Activated T-helper 2 cell treated with anti-CD3 and anti-CD28 coated beads, Interferon-gamma antibody, Interleukin-2, Interleukin-4, amounts not matched to agents 10 μg/mL and 5 μg/mL and 100 μg/mL, durations not matched to agents 14 hours and 24 hours and 36 hours (primary cell): ENCODE results near the gene YTHDF1. TPM values are rescaled to one million over a fixed set of nuclear protein-coding genes. Genes with fewer than 3 reads are reported as not detected.

ENCODE experiments used
- DNase-seq: peaks from one replicate; pipeline ENCODE4 v3.0.0; 2021; ENCODE audit warnings: low spot score
- H3K27ac Mint-ChIP-seq: one replicate; pipeline ENCODE4 v1.8.0; 2021; ENCODE audit warnings: mixed read lengths
- H3K27me3 Mint-ChIP-seq: one replicate; pipeline ENCODE4 v1.8.0; 2021; ENCODE audit warnings: low read depth, mixed read lengths
- H3K36me3 Mint-ChIP-seq: one replicate; pipeline ENCODE4 v1.8.0; 2021; ENCODE audit warnings: low read depth, mixed read lengths
- H3K4me1 Mint-ChIP-seq: one replicate; pipeline ENCODE4 v1.8.0; 2021; ENCODE audit warnings: low read depth, mixed read lengths
- H3K4me3 Mint-ChIP-seq: one replicate; pipeline ENCODE4 v1.8.0; 2021; ENCODE audit warnings: low read depth, mild to moderate bottlenecking, moderate library complexity, mixed read lengths
- H3K9me3 Mint-ChIP-seq: one replicate; pipeline ENCODE4 v1.8.0; 2021; ENCODE audit warnings: mixed read lengths
- intact Hi-C: fragments of 100-400 bp; cut with micrococcal nuclease; formaldehyde crosslinking; loops from one replicate; pipeline ENCODE4 v1.15.1; 2023
- total RNA-seq: library from RNA; stranded (reverse); gene quantifications from 2 replicates; pipeline ENCODE4 v1.2.3, GENCODE V29; 2022

YTHDF1 gene
- total RNA-seq, 1 donor from 2014 or later, result 44.7 TPM

GRCh38 chr20:63152322-63153253, 63.3 kb downstream of the YTHDF1 start:
- peaks cover 10% of the 10 kb centered on the region for H3K9me3 Mint-ChIP-seq
- DNase-seq, result no peak
- intact Hi-C loops, result no loop called here
- H3K4me1 Mint-ChIP-seq, result no peaks in the 10 kb centered on the region
- no peak overlapping the region for H3K4me3 Mint-ChIP-seq
- no peak overlapping the region for H3K27ac Mint-ChIP-seq
- H3K27me3 Mint-ChIP-seq, result no peaks in the 10 kb centered on the region
- no peaks in the 10 kb centered on the region for H3K36me3 Mint-ChIP-seq

- Mint-ChIP-seq H3K27me3 (peaks cover 1% of the 10 kb centered on the region), H3K4me3 (no peak overlapping the region), H3K36me3 (no peaks in the 10 kb centered on the region)
These were observed 64.2 kb downstream of the YTHDF1 start for GRCh38 chr20:63151554-63152321.

GRCh38 chr20:63150911-63151531, 64.9 kb downstream of the YTHDF1 start:
- Mint-ChIP-seq H3K36me3 (no peaks in the 10 kb centered on the region), H3K27ac (no peak overlapping the region), H3K27me3 (peaks cover 3% of the 10 kb centered on the region), H3K4me3 (no peak overlapping the region), H3K9me3 (peaks cover 15% of the 10 kb centered on the region), H3K4me1 (no peaks in the 10 kb centered on the region)
- intact Hi-C loops, result no loop called here
- no peak for DNase-seq

More at GRCh38 chr20:63151554-63152321, 64.2 kb downstream of the YTHDF1 start:
- DNase-seq, result no peak
- no peak overlapping the region for H3K27ac Mint-ChIP-seq
- H3K9me3 Mint-ChIP-seq, result peaks cover 15% of the 10 kb centered on the region
- intact Hi-C loops, result no loop called here
- H3K4me1 Mint-ChIP-seq, result no peaks in the 10 kb centered on the region

- Mint-ChIP-seq H3K27me3 (peaks cover 6% of the 10 kb centered on the region), H3K4me1 (no peaks in the 10 kb centered on the region), H3K36me3 (no peaks in the 10 kb centered on the region), H3K9me3 (peaks cover 15% of the 10 kb centered on the region), H3K27ac (no peak overlapping the region), H3K4me3 (no peak overlapping the region)
- DNase-seq, result no peak
- intact Hi-C loops, result no loop called here
These were observed 65.5 kb downstream of the YTHDF1 start for GRCh38 chr20:63150391-63150898.

GRCh38 chr20:63149531-63150192, 66.3 kb downstream of the YTHDF1 start:
- H3K4me1 Mint-ChIP-seq, result no peaks in the 10 kb centered on the region
- DNase-seq, result no peak
- no peaks in the 10 kb centered on the region for H3K36me3 Mint-ChIP-seq
- no peak overlapping the region for H3K27ac Mint-ChIP-seq
- no peak overlapping the region for H3K4me3 Mint-ChIP-seq
- intact Hi-C loops, result no loop called here
- H3K27me3 Mint-ChIP-seq, result peaks cover 10% of the 10 kb centered on the region
- peaks cover 15% of the 10 kb centered on the region for H3K9me3 Mint-ChIP-seq

GRCh38 chr20:63148696-63149095, 67.2 kb downstream of the YTHDF1 start:
- Mint-ChIP-seq H3K36me3 (no peaks in the 10 kb centered on the region), H3K4me3 (no peak overlapping the region), H3K27ac (no peak overlapping the region), H3K27me3 (peaks cover 10% of the 10 kb centered on the region), H3K4me1 (no peaks in the 10 kb centered on the region), H3K9me3 (peaks cover 15% of the 10 kb centered on the region)
- no peak for DNase-seq
- intact Hi-C loops, result no loop called here

GRCh38 chr20:63147532-63147931, 68.4 kb downstream of the YTHDF1 start:
- Mint-ChIP-seq H3K27me3 (peaks cover 10% of the 10 kb centered on the region), H3K4me3 (no peak overlapping the region)

More at GRCh38 chr20:63147532-63147931, 68.4 kb downstream of the YTHDF1 start:
- intact Hi-C loops, result no loop called here
- H3K9me3 Mint-ChIP-seq, result peaks cover 15% of the 10 kb centered on the region
- H3K36me3 Mint-ChIP-seq, result no peaks in the 10 kb centered on the region
- H3K4me1 Mint-ChIP-seq, result no peaks in the 10 kb centered on the region
- no peak for DNase-seq
- no peak overlapping the region for H3K27ac Mint-ChIP-seq

Other genes starting within 250 kb of the YTHDF1 start
- not detected in 2 replicates for gene BHLHE23, start 209.2 kb downstream of the YTHDF1 start, total RNA-seq
- gene BIRC7, start 19.8 kb upstream of the YTHDF1 start, total RNA-seq, result not detected in 2 replicates
- gene NKAIN4, start 38.3 kb upstream of the YTHDF1 start, total RNA-seq, result not detected in 2 replicates
- 93.8 and 94.4 TPM in 2 replicates for gene ARFGAP1, start 56.7 kb upstream of the YTHDF1 start, total RNA-seq
- not detected in 2 replicates for gene COL20A1, start 77.1 kb upstream of the YTHDF1 start, total RNA-seq
- not detected in 2 replicates for gene CHRNA4, start 145.2 kb upstream of the YTHDF1 start, total RNA-seq